Measurements from ENCODE around the gene ZNF181. TPM values are rescaled to one million over a fixed set of nuclear protein-coding genes. Genes with fewer than 3 reads are reported as not detected.

ZNF181 gene
- total RNA-seq, 2 experiments from 2014 or later, result 4.2 to 4.6 TPM

Other genes with a start within 250 kb of the ZNF181 start
- gene SCGB2B2, start 57.1 kb upstream of the ZNF181 start, total RNA-seq, result under 1 TPM; 0.38 to 0.46 TPM
- gene ZNF302, start 56.6 kb upstream of the ZNF181 start, total RNA-seq, result 10 to 100 TPM; 16.5 to 16.6 TPM
- gene ZNF599, start 39.0 kb downstream of the ZNF181 start, total RNA-seq, result 1 to 10 TPM; 3.2 to 3.7 TPM
- 1 to 10 TPM; 3.7 to 4.2 TPM for gene ZNF30, start 192.7 kb downstream of the ZNF181 start, total RNA-seq
- gene ZNF792, start 230.0 kb downstream of the ZNF181 start, total RNA-seq, result 1 to 10 TPM; 6.4 to 6.9 TPM